Neutrophil (primary cell): ENCODE measurements around the gene PHOSPHO2.

ENCODE experiments used
- H3K27ac ChIP-seq: fragments of 200-600 bp; sonication (generic); 2 replicates; pipeline ENCODE4 v1.5.1; 2016; ENCODE audit warnings: mild to moderate bottlenecking, moderate library complexity
- H3K27me3 ChIP-seq: fragments of 200-600 bp; sonication (generic); 2 replicates; pipeline ENCODE4 v1.6.0; 2016; ENCODE audit warnings: mild to moderate bottlenecking
- H3K36me3 ChIP-seq: fragments of 200-600 bp; sonication (generic); 2 replicates; pipeline ENCODE4 v1.5.1; 2017
- H3K4me1 ChIP-seq, 2 experiments: fragments of 200-600 bp in 1 of 2; sonication (generic) in 1 of 2; 1 replicate in 1 of 2; 2 replicates in 1 of 2; pipeline versions ENCODE4 v1.5.1 to v1.6.1; 2013 to 2016; ENCODE audit warnings: low read depth in 1 of 2, low read length in 1 of 2, mild to moderate bottlenecking in 1 of 2, moderate library complexity in 1 of 2; ENCODE audit not compliant: control insufficient read depth in 1 of 2, insufficient read depth in 1 of 2
- H3K4me3 ChIP-seq, 2 experiments: fragments of 200-600 bp in 1 of 2; sonication (generic) in 1 of 2; 1 replicate in 1 of 2; 2 replicates in 1 of 2; pipeline ENCODE4 v1.5.1; 2013 to 2016; ENCODE audit warnings: low read depth in 1 of 2, low read length in 1 of 2, mild to moderate bottlenecking in 1 of 2, moderate library complexity in 1 of 2
- H3K9me3 ChIP-seq: fragments of 200-600 bp; sonication (generic); 2 replicates; pipeline ENCODE4 v1.5.1; 2016
- TF ChIP-seq, protein P1 (sequence below): fragments of 200-600 bp; sonication (generic); IDR thresholded peaks from 2 replicates; pipeline ENCODE4 v1.5.1; 2016; ENCODE audit warnings: antibody characterized with exemption

Gene PHOSPHO2

DNA sequence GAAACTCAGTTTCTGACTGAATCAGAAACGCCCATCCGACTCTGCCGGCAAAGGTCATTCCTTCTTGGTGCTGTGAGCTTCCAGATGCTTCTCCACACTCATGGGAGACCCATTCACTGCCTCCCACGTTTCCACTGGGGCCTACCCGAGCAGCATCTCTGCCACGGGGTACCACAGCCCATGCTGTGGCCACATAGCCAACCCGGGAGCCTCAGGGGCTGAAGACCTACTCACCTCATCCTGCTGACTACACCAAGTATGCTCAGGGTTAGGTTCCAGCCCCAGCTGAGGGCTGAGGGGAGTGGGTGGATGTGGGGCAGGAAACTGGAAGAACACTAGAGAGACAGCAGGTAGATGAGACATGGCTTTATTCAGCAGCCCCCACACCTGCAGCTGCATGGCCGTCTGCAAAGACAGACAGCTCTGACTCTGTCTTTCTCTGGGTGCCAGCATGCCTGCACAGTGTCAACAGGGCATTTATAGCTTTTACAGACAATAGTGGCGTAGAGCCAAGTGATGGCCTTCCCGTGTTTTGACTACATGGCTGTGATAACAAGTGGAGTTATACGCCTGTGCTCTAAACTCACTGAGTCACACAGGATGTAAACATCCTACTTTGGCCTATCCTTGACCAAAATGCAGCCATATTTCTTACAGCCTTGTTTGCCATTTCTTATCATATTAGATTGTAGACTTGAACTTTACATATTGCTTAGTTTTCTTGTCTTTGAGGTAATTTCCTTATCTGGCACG is 22.8 kb downstream of the PHOSPHO2 start:
- H3K4me3 ChIP-seq, result no peak overlapping the region
- TF ChIP-seq, protein P1, sequence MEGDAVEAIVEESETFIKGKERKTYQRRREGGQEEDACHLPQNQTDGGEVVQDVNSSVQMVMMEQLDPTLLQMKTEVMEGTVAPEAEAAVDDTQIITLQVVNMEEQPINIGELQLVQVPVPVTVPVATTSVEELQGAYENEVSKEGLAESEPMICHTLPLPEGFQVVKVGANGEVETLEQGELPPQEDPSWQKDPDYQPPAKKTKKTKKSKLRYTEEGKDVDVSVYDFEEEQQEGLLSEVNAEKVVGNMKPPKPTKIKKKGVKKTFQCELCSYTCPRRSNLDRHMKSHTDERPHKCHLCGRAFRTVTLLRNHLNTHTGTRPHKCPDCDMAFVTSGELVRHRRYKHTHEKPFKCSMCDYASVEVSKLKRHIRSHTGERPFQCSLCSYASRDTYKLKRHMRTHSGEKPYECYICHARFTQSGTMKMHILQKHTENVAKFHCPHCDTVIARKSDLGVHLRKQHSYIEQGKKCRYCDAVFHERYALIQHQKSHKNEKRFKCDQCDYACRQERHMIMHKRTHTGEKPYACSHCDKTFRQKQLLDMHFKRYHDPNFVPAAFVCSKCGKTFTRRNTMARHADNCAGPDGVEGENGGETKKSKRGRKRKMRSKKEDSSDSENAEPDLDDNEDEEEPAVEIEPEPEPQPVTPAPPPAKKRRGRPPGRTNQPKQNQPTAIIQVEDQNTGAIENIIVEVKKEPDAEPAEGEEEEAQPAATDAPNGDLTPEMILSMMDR, result no peak
- H3K36me3 ChIP-seq, result no peaks in the 10 kb centered on the region
- no peak overlapping the region for H3K27ac ChIP-seq
- no peaks in the 10 kb centered on the region for H3K4me1 ChIP-seq
- no peaks in the 10 kb centered on the region for H3K9me3 ChIP-seq
- no peaks in the 10 kb centered on the region for H3K27me3 ChIP-seq

DNA sequence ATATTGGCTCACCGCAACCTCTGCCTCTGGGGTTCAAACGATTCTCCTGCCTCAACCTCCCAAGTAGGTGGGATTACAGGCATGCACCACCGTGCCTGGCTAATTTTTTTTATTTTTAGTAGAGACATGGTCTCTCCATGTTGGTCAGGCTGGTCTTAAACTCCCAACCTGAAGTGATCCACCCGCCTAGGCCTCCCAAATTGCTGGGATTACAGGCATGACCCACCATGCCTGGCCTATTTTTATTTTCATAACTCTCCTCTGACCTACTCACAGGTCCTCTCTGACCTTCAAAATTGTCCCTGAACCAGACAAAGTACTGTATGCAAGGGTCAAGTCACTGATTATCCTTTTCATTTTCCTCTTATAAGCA is 23.4 kb downstream of the PHOSPHO2 start:
- no peaks in the 10 kb centered on the region for H3K4me1 ChIP-seq
- no peak overlapping the region for H3K4me3 ChIP-seq
- H3K36me3 ChIP-seq, result no peaks in the 10 kb centered on the region
- H3K9me3 ChIP-seq, result no peaks in the 10 kb centered on the region
- TF ChIP-seq, protein P1, result no peak
- no peaks in the 10 kb centered on the region for H3K27me3 ChIP-seq
- H3K27ac ChIP-seq, result no peak overlapping the region

DNA sequence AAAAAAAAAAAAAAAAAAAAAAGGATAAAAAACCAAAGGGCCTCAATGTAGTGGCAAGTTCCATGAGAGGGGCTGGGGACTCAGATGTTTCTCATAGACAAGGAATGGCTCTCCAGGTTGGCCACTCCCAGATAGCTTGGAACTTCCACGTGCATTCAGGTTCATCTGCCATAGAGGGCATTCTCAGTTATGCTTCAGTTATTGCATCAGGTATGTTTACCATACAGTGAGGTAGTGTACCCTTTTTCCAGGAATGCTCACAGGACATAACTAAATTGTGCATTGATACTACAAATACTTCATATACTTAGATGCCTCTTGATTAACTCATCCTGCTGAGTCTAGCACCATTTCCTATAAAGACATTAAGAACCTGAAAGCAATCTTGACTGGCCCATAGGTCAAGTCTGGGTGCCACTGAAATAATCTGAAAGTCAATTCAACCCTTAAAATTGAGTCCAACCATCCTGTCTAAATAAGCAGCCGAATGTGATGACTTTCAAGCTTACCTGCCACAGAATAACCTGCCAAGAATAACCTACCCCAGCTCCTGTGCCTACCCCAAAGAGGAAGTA is 24.7 kb downstream of the PHOSPHO2 start:
- H3K4me1 ChIP-seq, result no peaks in the 10 kb centered on the region
- H3K27ac ChIP-seq, result no peak overlapping the region
- no peaks in the 10 kb centered on the region for H3K36me3 ChIP-seq
- H3K27me3 ChIP-seq, result no peaks in the 10 kb centered on the region
- TF ChIP-seq, protein P1, result no peak
- H3K4me3 ChIP-seq, result no peak overlapping the region
- no peaks in the 10 kb centered on the region for H3K9me3 ChIP-seq

DNA sequence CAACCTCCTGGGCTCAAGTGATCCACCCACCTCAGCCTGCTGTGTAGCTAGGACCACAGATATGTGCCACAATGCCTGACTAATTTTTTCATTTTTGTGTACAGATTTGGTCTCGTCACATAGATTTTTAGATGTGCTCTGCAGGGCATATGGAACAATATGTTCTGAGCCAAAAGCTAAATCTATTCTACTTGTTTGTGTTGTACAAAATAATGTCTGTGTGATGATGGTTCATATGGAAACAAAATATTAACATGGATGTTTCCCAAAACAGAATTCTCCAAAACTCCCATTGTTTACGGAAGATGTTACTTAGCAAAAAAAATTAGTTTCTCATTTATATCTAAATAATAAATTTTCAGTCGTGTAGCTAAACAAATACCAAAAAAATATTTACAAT is 26.7 kb downstream of the PHOSPHO2 start:
- Histone ChIP-seq H3K27ac (no peak overlapping the region), H3K4me3 (no peak overlapping the region), H3K9me3 (no peaks in the 10 kb centered on the region), H3K4me1 (no peaks in the 10 kb centered on the region), H3K36me3 (no peaks in the 10 kb centered on the region), H3K27me3 (no peaks in the 10 kb centered on the region)
- TF ChIP-seq, protein P1, result no peak

DNA sequence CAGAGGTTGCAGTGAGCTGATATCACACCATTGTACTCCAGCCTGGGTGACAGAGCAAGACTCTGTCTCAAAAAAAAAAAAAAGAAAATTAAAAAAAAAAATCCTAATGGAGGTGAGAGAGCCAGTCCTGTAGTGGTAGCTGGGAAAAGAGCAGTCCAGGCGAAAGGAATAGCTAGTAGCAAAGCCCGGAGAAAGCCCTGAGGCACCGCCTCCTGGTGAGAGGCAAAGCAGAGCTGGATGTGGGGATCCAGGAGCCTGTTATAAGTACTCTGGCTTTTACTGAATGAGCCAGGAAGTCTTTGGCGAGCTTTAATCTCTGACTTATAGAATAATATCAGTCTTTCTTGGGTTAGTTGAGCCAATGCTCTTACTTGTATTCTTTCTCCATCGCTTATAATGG is 32.8 kb downstream of the PHOSPHO2 start:
- Histone ChIP-seq H3K9me3 (no peaks in the 10 kb centered on the region), H3K4me1 (no peaks in the 10 kb centered on the region), H3K36me3 (no peaks in the 10 kb centered on the region), H3K27ac (no peak overlapping the region), H3K27me3 (peaks cover 2% of the 10 kb centered on the region), H3K4me3 (no peak overlapping the region)
- TF ChIP-seq, protein P1, result no peak
